T follicular helper cell (primary cell): Measurements from ENCODE around the gene CEP83.

Experiments
- DNase-seq: peaks from one replicate; pipeline ENCODE4 v3.0.0-alpha.2; 2020; ENCODE audit warnings: low read depth

The CEP83 gene

DNA sequence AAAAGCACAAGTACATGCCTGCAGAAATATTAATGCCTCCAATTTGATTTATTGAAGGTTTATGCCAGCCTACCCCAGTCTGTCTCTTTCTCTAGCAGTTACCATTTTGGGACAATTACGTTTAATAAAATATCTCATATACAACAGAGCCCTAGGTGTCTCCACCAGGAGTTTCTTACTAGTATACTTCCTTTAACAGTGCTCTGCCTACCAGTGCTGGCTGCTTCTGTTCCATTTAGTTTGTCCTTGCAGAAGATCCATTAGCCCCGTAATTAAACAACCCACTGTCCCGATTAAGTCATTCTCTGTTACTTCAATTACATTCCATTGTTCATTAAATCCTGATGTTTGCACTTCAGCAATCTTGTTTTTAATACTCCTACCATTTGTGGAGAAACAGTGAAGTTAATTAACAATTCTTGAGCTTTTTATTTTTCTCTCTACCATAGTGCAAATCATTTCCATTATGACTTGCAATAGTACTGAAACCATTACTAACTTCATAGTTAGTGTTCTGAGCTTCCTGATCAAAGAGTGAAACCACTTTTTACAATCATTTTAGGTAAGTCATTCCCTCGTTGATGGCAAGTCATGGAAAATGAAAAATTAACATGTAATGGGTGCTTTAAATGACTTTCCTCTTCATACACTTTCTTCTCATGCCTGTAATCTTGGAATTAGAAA is 190.2 kb downstream of the CEP83 start:
- no peak for DNase-seq

DNA sequence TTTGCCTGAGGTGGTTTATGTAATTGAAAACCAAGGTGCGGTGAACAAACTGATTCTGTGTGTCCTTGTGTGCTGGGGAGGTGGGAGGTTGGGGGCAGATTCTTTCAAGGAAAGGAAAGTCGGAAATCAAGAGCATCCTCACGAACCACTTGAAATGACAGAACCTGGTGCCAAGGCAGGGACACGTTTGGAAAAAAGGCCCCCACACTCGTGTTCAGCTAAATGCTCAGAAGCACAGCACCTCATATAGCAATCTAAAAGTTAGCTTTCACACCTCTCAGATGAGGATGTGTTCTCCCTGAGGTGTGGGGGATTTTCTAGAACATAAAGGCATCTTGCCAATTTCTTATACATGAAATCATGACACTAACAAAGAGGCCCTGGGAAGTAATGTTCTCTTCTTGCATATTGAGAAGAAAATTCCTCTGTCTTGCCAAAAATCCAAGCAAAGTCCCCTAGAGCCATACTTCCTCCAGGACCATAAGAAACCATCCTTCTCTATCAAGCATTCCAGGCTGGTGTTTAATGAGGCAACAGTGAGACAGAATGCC is 191.7 kb downstream of the CEP83 start:
- DNase-seq = no peak

- no peak for DNase-seq
These were observed 192.2 kb downstream of the CEP83 start for GRCh38 chr12:94267537-94267872.

GRCh38 chr12:94266796-94267536 is 192.7 kb downstream of the CEP83 start:
- no peak for DNase-seq

GRCh38 chr12:94265966-94266745 is 193.5 kb downstream of the CEP83 start:
- no peak for DNase-seq

DNA sequence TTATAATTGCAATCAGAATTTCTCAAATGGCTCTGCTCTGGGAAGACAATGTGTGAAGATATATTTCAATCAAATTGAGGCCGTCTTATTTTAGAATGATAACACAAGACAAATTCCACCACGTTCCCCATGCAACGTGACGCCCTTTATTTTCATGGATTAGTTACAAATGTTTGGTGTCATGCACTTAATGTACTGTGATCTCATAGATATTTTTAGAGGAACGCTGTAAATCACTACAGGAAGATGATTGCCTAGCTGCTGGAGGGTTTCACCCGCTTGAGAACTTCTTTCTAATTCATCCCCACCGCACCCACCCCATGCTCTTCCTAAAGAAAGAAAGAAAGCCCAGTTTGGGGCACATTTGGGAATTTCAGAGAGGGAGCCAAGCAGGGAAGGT is 194.1 kb downstream of the CEP83 start:
- no peak for DNase-seq

DNA sequence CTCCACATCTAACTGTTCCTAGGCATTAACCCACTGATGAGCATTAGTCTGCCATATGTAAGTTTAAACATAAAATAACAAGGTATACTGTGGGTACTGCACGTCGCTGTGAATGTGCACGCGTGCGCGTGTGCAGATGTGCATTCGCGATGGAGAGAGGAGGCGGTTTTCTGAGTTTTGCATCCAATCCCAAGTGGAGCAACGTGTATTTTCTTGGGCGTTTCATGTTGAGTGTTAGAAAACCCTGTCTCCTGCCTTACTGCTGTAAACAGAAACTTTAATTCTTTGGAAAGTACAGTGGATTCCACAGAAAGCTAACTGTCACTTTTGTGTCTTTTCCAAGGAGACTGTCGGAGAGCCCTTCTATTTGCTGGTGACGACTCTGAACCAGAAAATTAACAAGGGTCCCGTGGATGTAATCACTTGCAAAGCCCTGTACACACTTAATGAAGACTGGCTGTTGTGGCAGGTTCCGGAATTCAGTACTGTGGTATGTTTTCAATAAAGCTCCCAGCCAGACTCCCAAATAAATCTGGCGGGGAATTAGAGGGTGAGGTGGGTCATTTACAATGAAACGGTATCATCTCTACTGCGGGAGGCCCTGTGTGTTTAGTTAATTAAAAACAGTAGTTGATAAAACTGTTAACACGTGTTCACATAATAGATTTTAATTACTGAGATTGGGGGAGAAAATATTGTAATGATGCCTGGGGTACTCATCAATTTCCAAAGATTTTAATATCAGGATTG is 194.8 kb downstream of the CEP83 start:
- DNase-seq = no peak

- DNase-seq = no peak
These were observed 195.6 kb downstream of the CEP83 start for GRCh38 chr12:94263905-94264561.

DNA sequence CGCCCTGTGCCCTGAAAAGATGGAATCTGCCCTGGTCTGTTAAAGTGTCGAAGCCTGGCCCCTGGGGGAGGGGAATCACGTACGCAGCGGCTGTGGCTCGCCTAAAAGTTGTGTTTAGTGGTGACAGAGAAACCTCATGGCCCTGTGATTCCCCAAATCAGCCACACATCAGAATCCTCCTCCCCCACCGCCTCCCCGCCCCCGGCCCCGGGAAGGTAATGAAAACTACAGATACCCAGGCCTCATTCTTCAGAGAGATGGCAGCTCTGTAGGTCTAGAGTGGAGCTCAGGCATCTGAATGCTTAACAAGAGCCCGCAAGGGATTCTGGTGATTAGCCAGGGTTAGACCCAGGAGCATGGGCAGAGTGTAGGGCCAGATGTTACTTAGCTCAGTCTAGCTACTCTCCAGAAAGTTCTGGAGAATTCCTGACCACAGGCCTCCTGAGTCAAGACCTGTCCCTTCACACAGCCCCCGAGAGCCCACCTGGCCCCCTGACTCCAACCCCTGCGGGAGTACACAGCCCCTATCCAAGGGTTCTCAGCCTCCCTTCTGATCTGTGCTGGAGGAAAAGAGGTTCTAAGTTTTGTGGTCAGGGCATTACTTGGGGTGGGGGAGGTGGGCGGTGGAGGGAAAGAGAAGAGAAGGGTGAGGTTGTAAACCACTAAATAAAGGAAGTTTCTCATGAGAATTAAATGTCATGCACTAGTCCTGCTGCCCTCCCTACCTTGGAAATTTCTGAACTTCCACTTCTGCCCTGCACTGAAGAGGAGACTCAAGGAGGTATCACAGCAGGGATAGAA is 196.5 kb downstream of the CEP83 start:
- peak; percentile 22 for DNase-seq

DNA sequence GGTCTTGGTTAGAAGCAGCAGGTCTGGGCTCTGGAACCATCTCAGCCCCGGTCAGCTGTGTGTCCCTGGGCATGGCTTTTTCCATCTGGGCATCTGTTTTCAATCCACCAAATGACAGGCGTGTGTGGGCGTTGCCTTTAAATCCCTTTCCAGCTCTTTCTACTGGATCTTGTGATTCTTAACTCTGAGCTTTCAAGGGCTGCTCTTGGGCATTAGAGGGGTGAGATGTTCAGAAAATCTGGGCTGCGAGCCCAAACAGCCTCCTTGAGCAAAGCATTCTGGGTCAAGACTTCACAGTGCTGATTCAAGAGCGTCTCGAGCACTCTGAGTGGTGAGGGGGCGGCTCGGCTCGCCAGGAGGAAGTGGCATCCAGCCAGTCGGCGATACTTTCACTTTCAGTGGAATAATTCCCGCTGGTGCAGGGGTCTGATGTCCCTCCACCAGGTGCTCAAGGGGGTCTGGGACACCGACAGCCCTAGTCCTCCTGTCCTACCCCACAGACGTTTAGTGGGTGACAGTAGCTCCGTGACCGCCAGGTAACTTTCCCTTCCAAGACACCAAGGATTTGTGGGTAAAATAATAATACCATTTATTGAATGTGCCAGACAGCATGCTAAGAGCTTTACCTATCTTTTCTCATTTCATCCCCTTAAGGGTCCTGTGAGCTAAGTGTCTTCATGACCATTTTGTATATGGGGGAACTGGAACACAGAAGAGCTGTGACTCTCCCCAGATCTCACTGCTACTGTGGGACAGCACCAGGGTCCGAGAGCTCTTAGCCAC is 197.2 kb downstream of the CEP83 start:
- peak; percentile 54 for DNase-seq

DNA sequence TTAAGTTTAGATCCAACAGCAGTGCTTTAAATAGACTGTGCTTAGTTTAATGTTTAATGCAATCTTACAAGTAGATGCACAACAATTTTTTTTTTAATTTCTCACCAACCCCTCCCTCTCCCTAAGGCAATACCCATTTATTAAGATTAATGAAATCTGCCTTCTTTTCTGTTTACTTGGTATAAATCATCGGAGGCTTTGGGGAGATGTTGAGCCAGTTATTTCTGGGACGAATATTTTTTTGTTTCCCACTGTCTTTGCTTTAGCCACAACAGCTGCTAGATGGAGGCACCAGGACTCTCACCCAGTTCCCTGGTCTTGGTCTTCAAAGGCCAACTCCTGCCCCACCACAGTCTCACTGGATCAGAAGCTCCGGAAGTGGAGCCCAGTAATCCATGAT is 197.9 kb downstream of the CEP83 start:
- DNase-seq = no peak

DNA sequence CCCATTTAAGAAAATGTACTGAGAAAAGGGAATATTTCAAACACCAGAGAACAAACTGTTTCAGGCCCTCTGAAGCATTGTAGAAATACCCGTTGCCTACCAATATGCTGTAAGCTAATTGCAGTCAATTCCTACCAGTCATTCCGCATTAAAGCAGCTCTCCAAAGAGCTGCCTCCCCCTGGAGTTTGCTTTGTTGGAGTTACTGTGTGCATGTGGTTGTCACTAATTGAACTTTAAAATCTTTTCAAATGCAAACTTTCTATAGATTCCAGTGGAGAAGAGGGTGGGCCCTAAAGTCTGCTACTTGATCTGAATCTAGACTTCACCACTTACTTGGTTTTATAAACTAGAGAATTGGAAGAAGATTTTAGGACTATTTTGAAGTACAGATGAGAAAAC is 198.5 kb downstream of the CEP83 start:
- no peak for DNase-seq

DNA sequence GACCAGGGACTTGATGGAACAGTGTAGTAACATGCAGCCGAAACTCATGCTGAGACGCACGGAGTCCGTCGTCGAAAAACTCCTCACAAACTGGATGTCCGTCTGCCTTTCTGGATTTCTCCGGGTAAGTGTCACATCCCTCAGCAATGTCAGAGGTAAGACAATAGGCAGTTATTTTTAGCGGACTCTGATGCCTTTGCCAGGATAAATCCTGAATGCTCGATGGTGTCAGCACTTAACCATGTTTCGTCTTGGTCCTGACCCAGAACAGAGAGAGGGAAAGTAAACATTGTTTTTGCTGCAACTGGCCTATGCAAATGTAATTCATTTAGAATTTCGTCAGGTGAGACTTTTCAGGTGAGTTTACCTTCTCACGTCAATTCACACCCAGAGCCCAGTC is 198.9 kb downstream of the CEP83 start:
- DNase-seq = no peak

DNA sequence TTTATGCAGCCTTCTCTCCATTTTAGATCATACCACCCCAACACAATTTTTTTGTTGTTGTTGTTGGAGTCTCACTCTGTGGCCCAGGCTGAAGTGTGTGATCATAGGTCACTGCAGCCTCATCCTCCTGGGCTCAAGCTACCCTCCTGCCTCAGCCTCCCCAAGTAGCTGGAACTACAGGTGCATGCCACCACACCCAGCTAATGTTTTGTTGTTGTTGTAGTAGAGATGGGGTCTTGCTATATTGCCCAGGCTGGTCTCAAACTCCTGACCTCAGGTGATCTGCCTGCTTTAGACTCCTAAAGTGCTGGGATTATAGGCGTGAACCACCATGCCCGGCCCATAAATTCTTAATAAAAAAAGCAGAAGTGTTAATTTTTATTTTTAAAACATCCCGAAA is 199.7 kb downstream of the CEP83 start:
- no peak for DNase-seq

GRCh38 chr12:94258593-94258992 is 201.1 kb downstream of the CEP83 start:
- no peak for DNase-seq
